Dedifferentiated amniotic fluid mesenchymal stem cell (primary cell): Measurements from ENCODE around the gene COX7B2.

Source experiments
- DNase-seq: peaks from one replicate; pipeline ENCODE4 v3.0.0-alpha.2; 2016; ENCODE audit errors: extremely low spot score

The COX7B2 gene

GRCh38 chr4:46717950-46718349 lies 191.1 kb downstream of the COX7B2 start:
- DNase-seq, result no peak

GRCh38 chr4:46715468-46715867 lies 193.6 kb downstream of the COX7B2 start:
- DNase-seq, result no peak

- no peak for DNase-seq
These were observed 210.2 kb downstream of the COX7B2 start for GRCh38 chr4:46698891-46699290.
